Hippocampal formation (tissue), 2 donors: Measurements from ENCODE around the gene PRKCZ.

Experiments
- DNase-seq, 2 donors: peaks; one replicate each; lab custom pipeline; 2025; lab: John Stamatoyannopoulos, UW

Gene PRKCZ

GRCh38 chr1:2229911-2230731 lies 179.9 kb downstream of the PRKCZ start:
- DNase-seq: peak in 1 of 2 donors; percentile 53

- DNase-seq: peak; percentile 65 to 83
These were observed 180.7 kb downstream of the PRKCZ start for GRCh38 chr1:2230781-2231531.

GRCh38 chr1:2231532-2232254 lies 181.5 kb downstream of the PRKCZ start:
- DNase-seq: peak; percentile 55 to 56

- DNase-seq: no peak
These were observed 182.2 kb downstream of the PRKCZ start for GRCh38 chr1:2232255-2232915.

GRCh38 chr1:2232916-2233438 lies 182.8 kb downstream of the PRKCZ start:
- DNase-seq: no peak

- no peak for DNase-seq
These were observed 183.3 kb downstream of the PRKCZ start for GRCh38 chr1:2233468-2233867.

GRCh38 chr1:2233997-2234761 lies 184.0 kb downstream of the PRKCZ start:
- peak; percentile 42 to 72 for DNase-seq

- no peak for DNase-seq
These were observed 184.5 kb downstream of the PRKCZ start for GRCh38 chr1:2234762-2235113.
